Effector memory CD8-positive, alpha-beta T cell (primary cell): ENCODE data around the gene SKAP1.
A peak's percentile ranks its signal among the peaks of the same experiment; 100 is the strongest.
"Not testable (repeated sequence)": the region's sequence is repeated elsewhere in the genome, so short reads cannot be mapped to it uniquely, and the experiment has no call there.

ENCODE experiments used
- ATAC-seq: fragments of 150-1000 bp; cut with Tn5 transposase; replicated peaks from 2 replicates; pipeline ENCODE4 v1.10.0; 2021; ENCODE audit warnings: mild to moderate bottlenecking, moderate library complexity
- DNase-seq, 3 experiments: peaks; one replicate each; pipeline ENCODE4 v3.0.0; 2021
- H3K27ac Mint-ChIP-seq, 2 donors: one replicate each; pipeline ENCODE4 v1.8.0; 2022; ENCODE audit warnings: mild to moderate bottlenecking in 2 of 2, mixed read lengths in 2 of 2, moderate library complexity in 2 of 2
- H3K27me3 Mint-ChIP-seq, 2 donors: one replicate each; pipeline ENCODE4 v1.8.0; 2022; ENCODE audit warnings: mixed read lengths in 2 of 2
- H3K36me3 Mint-ChIP-seq: one replicate; pipeline ENCODE4 v1.8.0; 2022; ENCODE audit warnings: mild to moderate bottlenecking, moderate library complexity, mixed read lengths; ENCODE audit not compliant: insufficient read depth
- H3K4me1 Mint-ChIP-seq, 2 donors: one replicate each; pipeline ENCODE4 v1.8.0; 2022; ENCODE audit warnings: low read depth in 2 of 2, mixed read lengths in 2 of 2
- H3K4me3 Mint-ChIP-seq, 2 donors: one replicate each; pipeline ENCODE4 v1.8.0; 2022; ENCODE audit warnings: mild to moderate bottlenecking in 2 of 2, mixed read lengths in 2 of 2, moderate library complexity in 2 of 2
- H3K9me3 Mint-ChIP-seq, 2 donors: one replicate each; pipeline ENCODE4 v1.8.0; 2022; ENCODE audit warnings: mixed read lengths in 2 of 2

Gene SKAP1

DNA sequence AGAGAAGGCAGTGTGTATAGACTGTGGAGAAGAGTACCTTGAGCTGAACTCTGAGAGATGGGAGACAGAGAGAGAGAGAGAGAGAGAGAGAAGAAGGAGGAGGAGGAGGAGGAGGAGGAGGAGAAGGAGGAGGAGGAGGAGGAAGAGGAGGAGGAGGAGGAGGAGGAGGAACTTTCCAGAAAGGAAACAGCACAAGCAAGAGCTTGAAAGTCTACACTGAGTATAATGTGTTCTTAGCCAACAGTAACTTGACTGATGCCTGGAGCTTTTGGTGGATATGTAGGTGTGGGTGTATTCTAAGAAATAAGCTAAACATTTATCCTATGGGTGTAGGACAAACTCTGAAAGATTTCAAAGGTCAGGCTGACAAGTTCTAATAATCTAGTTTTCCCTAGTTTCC is 206.1 kb downstream of the SKAP1 start:
- H3K36me3 Mint-ChIP-seq, result peaks cover 10% of the 10 kb centered on the region
- peak overlapping the region in 1 of 2 donors; percentile 57 for H3K27ac Mint-ChIP-seq
- no peak overlapping the region for H3K4me3 Mint-ChIP-seq
- DNase-seq (no peak), ATAC-seq (no peak)
- H3K4me1 Mint-ChIP-seq, result peaks cover 9 to 25% of the 10 kb centered on the region in 2 donors
- no peaks in the 10 kb centered on the region for H3K9me3 Mint-ChIP-seq
- H3K27me3 Mint-ChIP-seq, result no peaks in the 10 kb centered on the region

GRCh38 chr17:48219617-48220016 is 210.4 kb downstream of the SKAP1 start:
- H3K4me3 Mint-ChIP-seq, result no peak overlapping the region
- H3K36me3 Mint-ChIP-seq, result peaks cover 14% of the 10 kb centered on the region
- no peak for ATAC-seq
- no peaks in the 10 kb centered on the region for H3K9me3 Mint-ChIP-seq
- H3K27ac Mint-ChIP-seq, result peak overlapping the region in 1 of 2 donors; percentile 78
- no peak for DNase-seq
- H3K4me1 Mint-ChIP-seq, result peaks cover 4 to 24% of the 10 kb centered on the region in 2 donors
- no peaks in the 10 kb centered on the region for H3K27me3 Mint-ChIP-seq

DNA sequence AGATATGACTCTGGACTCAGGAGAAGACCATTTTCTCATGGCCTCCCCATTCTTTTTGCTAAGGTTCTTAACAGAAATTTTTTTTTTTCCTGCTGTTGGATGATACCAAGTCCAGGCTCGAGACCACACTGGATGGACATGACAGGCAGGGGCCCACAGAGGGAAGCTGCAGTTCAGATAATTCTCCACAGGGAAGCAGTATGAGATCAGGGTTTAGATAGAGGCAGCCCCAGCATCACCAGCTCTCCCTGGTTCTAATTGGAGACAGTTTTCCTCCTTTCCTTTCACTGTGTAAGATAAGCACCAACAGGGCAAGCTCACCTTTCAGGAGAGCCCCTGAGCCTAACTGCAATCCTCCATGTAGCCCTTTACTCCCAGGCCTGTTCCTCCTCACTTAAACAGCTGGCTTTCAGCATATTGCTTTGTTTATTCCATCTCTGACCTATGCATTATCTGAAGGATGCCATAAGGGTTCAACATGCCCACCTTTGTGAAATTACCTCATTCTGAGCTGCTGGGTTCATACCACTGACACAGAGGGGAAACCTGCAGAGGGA is 214.4 kb downstream of the SKAP1 start:
- peaks cover 28% of the 10 kb centered on the region for H3K36me3 Mint-ChIP-seq
- DNase-seq (no peak), ATAC-seq (no peak)
- H3K9me3 Mint-ChIP-seq, result no peaks in the 10 kb centered on the region
- H3K4me3 Mint-ChIP-seq, result no peak overlapping the region
- no peaks in the 10 kb centered on the region for H3K27me3 Mint-ChIP-seq
- H3K27ac Mint-ChIP-seq, result peak overlapping the region; percentile 11 to 78
- peaks cover 14 to 37% of the 10 kb centered on the region in 2 donors for H3K4me1 Mint-ChIP-seq

GRCh38 chr17:48213797-48214196 is 216.2 kb downstream of the SKAP1 start:
- H3K4me1 Mint-ChIP-seq, result peaks cover 15 to 40% of the 10 kb centered on the region in 2 donors
- DNase-seq (no peak), ATAC-seq (no peak)
- no peaks in the 10 kb centered on the region for H3K27me3 Mint-ChIP-seq
- H3K27ac Mint-ChIP-seq, result peak overlapping the region in 1 of 2 donors; percentile 46
- peaks cover 28% of the 10 kb centered on the region for H3K36me3 Mint-ChIP-seq
- H3K9me3 Mint-ChIP-seq, result no peaks in the 10 kb centered on the region
- no peak overlapping the region for H3K4me3 Mint-ChIP-seq

GRCh38 chr17:48211787-48212186 is 218.2 kb downstream of the SKAP1 start:
- no peak overlapping the region for H3K4me3 Mint-ChIP-seq
- peaks cover 16 to 34% of the 10 kb centered on the region in 2 donors for H3K4me1 Mint-ChIP-seq
- H3K9me3 Mint-ChIP-seq, result no peaks in the 10 kb centered on the region
- DNase-seq (no peak), ATAC-seq (no peak)
- no peaks in the 10 kb centered on the region for H3K27me3 Mint-ChIP-seq
- H3K36me3 Mint-ChIP-seq, result peaks cover 17% of the 10 kb centered on the region
- peak overlapping the region in 1 of 2 donors; percentile 35 for H3K27ac Mint-ChIP-seq

DNA sequence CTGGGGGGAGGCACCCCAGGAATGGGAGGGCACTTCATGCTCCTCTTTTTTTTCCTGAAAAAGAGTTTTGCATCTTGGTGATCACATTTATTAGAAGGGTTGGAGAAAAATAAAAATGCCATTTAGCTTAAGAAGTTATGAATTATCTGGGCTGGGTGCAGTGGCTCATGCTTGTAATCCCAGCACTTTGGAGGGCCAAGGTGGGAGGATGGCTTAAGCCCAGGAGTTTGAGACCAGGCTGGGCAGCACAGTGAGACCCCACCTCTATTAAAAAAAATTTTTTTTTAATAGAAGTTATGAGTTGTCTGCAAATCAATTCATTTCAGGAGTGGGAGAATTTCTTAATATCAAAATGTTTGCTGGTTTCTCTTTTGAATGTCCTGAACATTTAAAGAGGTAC is 219.0 kb downstream of the SKAP1 start:
- peaks cover 16 to 34% of the 10 kb centered on the region in 2 donors for H3K4me1 Mint-ChIP-seq
- no peak overlapping the region for H3K27ac Mint-ChIP-seq
- no peak for ATAC-seq
- H3K9me3 Mint-ChIP-seq, result no peaks in the 10 kb centered on the region
- no peaks in the 10 kb centered on the region for H3K27me3 Mint-ChIP-seq
- H3K4me3 Mint-ChIP-seq, result no peak overlapping the region
- H3K36me3 Mint-ChIP-seq, result peaks cover 15% of the 10 kb centered on the region
- no peak for DNase-seq

DNA sequence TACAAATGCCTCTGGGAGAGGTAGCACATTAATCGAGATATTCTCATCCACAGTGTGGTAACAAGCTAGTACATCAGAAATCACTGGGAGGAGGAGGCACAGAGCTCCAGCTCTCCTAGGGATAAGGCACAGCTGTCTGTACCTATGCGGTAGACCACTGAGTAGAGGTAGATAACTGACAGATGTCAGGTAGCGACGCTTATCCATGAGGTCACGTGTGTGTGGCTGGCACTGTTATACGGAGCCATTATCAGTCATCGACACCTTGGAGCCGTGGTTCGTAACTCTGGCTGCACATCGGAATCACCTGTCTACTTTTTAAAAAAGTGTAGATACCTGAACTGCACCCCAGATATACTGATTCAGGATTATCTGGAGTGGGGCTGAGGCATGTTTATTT is 220.0 kb downstream of the SKAP1 start:
- Mint-ChIP-seq H3K4me1 (peaks cover 24 to 36% of the 10 kb centered on the region in 2 donors), H3K4me3 (no peak overlapping the region), H3K27me3 (no peaks in the 10 kb centered on the region), H3K9me3 (no peaks in the 10 kb centered on the region), H3K36me3 (peaks cover 19% of the 10 kb centered on the region), H3K27ac (peak overlapping the region; percentile 5 to 76)
- DNase-seq (no peak), ATAC-seq (no peak)

- no peak for DNase-seq
- H3K4me1 Mint-ChIP-seq, result peaks cover 20 to 42% of the 10 kb centered on the region in 2 donors
- peak overlapping the region in 1 of 2 donors; percentile 55 for H3K27ac Mint-ChIP-seq
- H3K27me3 Mint-ChIP-seq, result no peaks in the 10 kb centered on the region
- peaks cover 11% of the 10 kb centered on the region for H3K36me3 Mint-ChIP-seq
- H3K9me3 Mint-ChIP-seq, result no peaks in the 10 kb centered on the region
- ATAC-seq, result no peak
- no peak overlapping the region for H3K4me3 Mint-ChIP-seq
These were observed 222.1 kb downstream of the SKAP1 start for GRCh38 chr17:48207776-48208544.

DNA sequence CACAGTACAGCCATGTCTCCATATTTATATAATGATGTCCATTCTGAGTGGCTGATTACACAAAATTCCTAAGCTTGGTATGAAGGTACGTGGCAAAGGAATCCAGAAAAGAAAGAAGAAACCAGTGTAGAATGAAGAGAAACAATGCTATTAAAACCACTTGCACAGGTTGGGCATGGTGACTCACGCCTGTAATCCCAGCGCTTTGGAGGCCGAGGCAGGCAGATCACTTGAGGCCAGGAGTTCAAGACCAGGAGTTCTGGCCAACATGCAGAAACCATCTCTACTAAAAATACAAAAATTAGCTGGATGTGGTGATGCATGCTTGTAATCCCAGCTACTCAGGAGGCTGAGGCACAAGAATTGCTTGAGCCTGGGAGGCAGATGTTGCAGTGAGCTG is 223.0 kb downstream of the SKAP1 start:
- ATAC-seq, DNase-seq, H3K9me3 Mint-ChIP-seq, H3K4me3 Mint-ChIP-seq, H3K36me3 Mint-ChIP-seq, H3K27me3 Mint-ChIP-seq, H3K27ac Mint-ChIP-seq: not testable (repeated sequence)
- peaks cover 20 to 39% of the 10 kb centered on the region in 2 donors for H3K4me1 Mint-ChIP-seq

- H3K9me3 Mint-ChIP-seq, result no peaks in the 10 kb centered on the region
- peak overlapping the region in 1 of 2 donors; percentile 72 for H3K27ac Mint-ChIP-seq
- no peaks in the 10 kb centered on the region for H3K27me3 Mint-ChIP-seq
- peaks cover 14 to 39% of the 10 kb centered on the region in 2 donors for H3K4me1 Mint-ChIP-seq
- ATAC-seq, result no peak
- DNase-seq, result no peak
- no peak overlapping the region for H3K4me3 Mint-ChIP-seq
- peaks cover 22% of the 10 kb centered on the region for H3K36me3 Mint-ChIP-seq
These were observed 227.1 kb downstream of the SKAP1 start for GRCh38 chr17:48202959-48203358.

- peaks cover 22 to 43% of the 10 kb centered on the region in 2 donors for H3K4me1 Mint-ChIP-seq
- no peak overlapping the region for H3K27ac Mint-ChIP-seq
- DNase-seq, result no peak
- no peaks in the 10 kb centered on the region for H3K27me3 Mint-ChIP-seq
- H3K36me3 Mint-ChIP-seq, result peaks cover 29% of the 10 kb centered on the region
- no peak for ATAC-seq
- no peaks in the 10 kb centered on the region for H3K9me3 Mint-ChIP-seq
- no peak overlapping the region for H3K4me3 Mint-ChIP-seq
These were observed 231.0 kb downstream of the SKAP1 start for GRCh38 chr17:48198950-48199541.

- DNase-seq, result no peak
- Mint-ChIP-seq H3K4me1 (peaks cover 31 to 37% of the 10 kb centered on the region in 2 donors), H3K27me3 (no peaks in the 10 kb centered on the region), H3K4me3 (no peak overlapping the region), H3K27ac (peak overlapping the region; percentile 35 to 49), H3K36me3 (peaks cover 52% of the 10 kb centered on the region), H3K9me3 (no peaks in the 10 kb centered on the region)
- no peak for ATAC-seq
These were observed 234.1 kb downstream of the SKAP1 start for GRCh38 chr17:48195910-48196309.

DNA sequence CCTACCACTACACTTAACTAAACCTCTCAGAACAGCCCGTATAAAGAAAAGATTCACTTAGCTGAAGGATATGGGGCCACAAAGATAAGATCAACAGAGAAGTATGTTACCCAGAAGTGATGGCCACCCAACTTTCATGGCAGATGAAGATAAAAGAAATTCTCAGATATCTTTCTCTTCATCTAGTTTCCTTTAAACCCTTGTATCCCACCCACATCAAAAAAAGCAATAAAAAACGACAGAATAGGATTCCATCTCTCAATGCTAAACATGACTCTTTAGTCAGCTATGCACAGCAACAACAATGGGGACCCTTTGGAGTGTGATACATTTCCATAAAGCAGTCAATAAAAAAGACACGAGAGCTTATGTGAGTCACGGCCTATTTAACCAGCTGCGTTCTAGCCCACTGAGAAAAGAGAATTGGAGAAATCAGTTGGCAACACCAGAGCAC is 235.9 kb downstream of the SKAP1 start:
- DNase-seq, result no peak
- Mint-ChIP-seq H3K36me3 (peaks cover 55% of the 10 kb centered on the region), H3K4me3 (no peak overlapping the region), H3K9me3 (no peaks in the 10 kb centered on the region), H3K27ac (peak overlapping the region in 1 of 2 donors; percentile 81), H3K27me3 (no peaks in the 10 kb centered on the region), H3K4me1 (peaks cover 26 to 27% of the 10 kb centered on the region in 2 donors)
- ATAC-seq, result peak; percentile 24

DNA sequence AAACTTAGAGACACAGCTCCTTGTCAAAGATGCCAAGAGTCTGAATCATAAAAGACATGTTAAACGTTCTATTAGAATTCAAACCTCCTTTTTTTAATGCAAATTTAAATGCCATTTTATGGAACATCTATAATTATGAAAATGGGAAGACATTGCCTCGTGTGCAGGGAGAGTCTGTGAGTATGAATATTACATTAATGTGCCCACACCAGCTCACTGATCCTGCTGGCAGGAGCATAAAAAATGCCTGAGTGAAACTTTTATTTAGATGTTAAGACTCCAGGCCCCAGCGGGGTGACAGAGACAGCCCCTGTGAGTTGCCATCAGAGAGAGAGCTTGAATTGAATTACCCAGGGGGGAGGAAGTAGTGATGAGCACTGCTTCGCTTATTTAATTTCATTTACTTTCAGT is 237.7 kb downstream of the SKAP1 start:
- no peaks in the 10 kb centered on the region for H3K27me3 Mint-ChIP-seq
- H3K4me3 Mint-ChIP-seq, result no peak overlapping the region
- peaks cover 25 to 27% of the 10 kb centered on the region in 2 donors for H3K4me1 Mint-ChIP-seq
- no peak for ATAC-seq
- peaks cover 62% of the 10 kb centered on the region for H3K36me3 Mint-ChIP-seq
- peak overlapping the region; percentile 23 to 79 for H3K27ac Mint-ChIP-seq
- no peaks in the 10 kb centered on the region for H3K9me3 Mint-ChIP-seq
- no peak for DNase-seq
